ENCODE data around the gene SLC1A5.

Gene SLC1A5

GRCh38 chr19:46787331-46788261, 798 bp downstream of the SLC1A5 start:
- H3K4me3 ChIP-seq (ENCODE audit: control insufficient read depth, low read depth, low read length), result peak overlapping the region; percentile 92
- no peak for TF ChIP-seq CTCF (conservative IDR thresholded peaks at IDR 0.05; ENCODE audit: control insufficient read depth, insufficient read depth, low read depth, low read length)
- DNase-seq (ENCODE audit: low read depth), result peak; percentile 68

GRCh38 chr19:46787040-46787330, 1.4 kb downstream of the SLC1A5 start:
- TF ChIP-seq CTCF (conservative IDR thresholded peaks at IDR 0.05; ENCODE audit: control insufficient read depth, insufficient read depth, low read depth, low read length), result no peak
- H3K4me3 ChIP-seq (ENCODE audit: control insufficient read depth, low read depth, low read length), result peak overlapping the region; percentile 92

DNA sequence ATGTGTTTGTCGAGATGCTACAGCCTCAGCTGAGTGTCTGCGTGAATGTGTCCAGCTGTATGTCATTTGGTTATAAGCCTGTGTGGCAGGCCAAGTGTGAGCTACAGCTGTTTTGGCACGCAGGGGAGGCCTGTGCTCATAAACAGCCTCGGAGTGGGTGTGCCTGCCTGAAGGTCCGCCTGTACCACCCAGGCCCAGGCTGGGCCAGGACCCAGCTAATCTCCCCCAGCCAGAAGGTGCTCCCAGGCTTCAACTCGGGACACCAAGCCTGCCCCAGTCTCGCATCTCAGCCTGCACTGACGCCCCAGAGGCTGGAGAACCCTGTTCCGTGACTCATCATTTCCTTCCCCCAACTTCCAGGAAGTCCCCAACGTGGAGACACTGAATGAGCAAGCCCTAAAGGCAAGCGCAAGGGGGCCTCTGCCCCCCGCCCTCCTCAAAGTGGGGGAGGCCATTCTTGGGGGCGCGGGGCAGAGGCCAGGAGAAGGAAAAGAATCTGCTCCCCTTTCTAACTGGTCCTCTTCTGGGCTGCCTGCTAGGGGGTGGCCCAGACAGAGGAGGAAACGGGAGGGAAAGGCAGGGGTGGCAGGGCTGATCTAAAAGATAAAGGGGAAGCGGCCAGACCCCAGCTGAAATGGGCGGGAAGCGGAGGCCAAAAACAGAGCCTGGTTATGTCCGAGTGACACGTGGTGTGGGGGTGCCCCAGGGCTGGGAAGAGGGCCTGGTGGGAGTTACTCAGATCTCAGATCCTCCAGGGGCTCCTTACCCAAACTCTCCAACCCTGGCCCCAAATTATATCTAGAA, 2.0 kb downstream of the SLC1A5 start:
- peak overlapping the region; percentile 92 for H3K4me3 ChIP-seq (ENCODE audit: control insufficient read depth, low read depth, low read length)
- peak; percentile 83 for DNase-seq (ENCODE audit: low read depth)
- no peak for TF ChIP-seq CTCF (conservative IDR thresholded peaks at IDR 0.05; ENCODE audit: control insufficient read depth, insufficient read depth, low read depth, low read length)

More at GRCh38 chr19:46787040-46787330, 1.4 kb downstream of the SLC1A5 start:
- DNase-seq (ENCODE audit: low read depth), result no peak

DNA sequence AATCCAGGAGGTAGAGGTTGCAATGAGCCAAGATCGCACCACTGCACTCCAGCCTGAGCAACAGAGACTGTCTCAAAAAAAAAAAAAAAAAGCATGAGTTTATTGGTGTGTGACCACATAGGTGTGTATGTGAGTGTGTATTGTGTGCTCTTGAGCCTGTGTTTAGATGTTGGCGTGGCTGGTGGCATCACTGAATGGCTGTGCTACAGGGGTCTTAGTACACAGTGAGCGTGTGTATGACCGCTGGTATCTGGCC, 2.5 kb downstream of the SLC1A5 start:
- no peak for TF ChIP-seq CTCF (conservative IDR thresholded peaks at IDR 0.05; ENCODE audit: control insufficient read depth, insufficient read depth, low read depth, low read length)
- H3K4me3 ChIP-seq (ENCODE audit: control insufficient read depth, low read depth, low read length), result peak overlapping the region; percentile 92
- DNase-seq (ENCODE audit: low read depth), result no peak

DNA sequence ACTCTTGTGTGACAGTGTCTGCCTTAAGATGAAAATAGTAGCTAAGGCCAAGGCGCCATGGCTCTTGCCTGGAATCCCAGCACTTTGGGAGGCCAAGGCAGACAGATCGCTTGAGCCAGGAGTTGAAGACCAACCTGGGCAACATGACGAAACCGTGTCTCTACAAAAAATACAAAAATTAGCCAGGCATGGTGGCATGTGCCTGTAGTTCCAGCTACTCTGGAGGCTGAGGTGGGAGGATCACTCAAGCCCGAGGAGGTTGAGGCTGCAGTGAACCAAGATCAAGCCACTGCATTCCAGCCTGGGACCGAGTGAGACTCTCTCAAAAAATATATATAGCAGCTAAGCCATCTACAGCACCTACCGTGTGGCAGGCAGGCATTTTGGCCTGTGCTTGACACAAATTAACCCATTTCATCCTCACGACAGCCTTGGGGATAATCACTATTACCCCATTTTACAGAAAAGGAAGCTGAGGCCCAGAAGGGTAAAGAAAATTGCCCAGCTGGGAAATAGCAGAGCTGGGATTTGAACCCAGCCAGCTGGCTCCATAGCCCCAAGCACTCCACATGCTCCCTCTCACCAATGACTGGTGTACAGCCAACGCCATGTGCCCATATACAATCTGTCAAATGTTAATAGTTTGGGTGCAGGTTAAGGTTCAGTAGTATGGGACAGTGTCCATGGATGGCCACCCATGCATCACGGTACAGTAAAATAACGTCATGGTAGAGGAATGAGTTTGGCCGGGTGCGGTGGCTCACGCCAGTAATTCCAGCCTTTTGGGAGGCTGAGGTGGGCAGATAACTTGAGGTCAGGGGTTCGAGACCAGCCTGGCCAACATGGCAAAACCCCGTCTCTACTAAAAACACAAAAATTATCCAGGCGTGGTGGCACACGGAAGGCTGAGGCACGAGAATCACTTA, 3.1 kb downstream of the SLC1A5 start:
- TF ChIP-seq CTCF (conservative IDR thresholded peaks at IDR 0.05; ENCODE audit: control insufficient read depth, insufficient read depth, low read depth, low read length), result no peak
- peak overlapping the region; percentile 92 for H3K4me3 ChIP-seq (ENCODE audit: control insufficient read depth, low read depth, low read length)
- DNase-seq (ENCODE audit: low read depth), result peak; percentile 16
